IPS-20b (cell line): ENCODE data around the gene SAMD4A.

Source experiments
- H3K27ac ChIP-seq: one replicate; pipeline ENCODE4 v1.5.1; 2013; ENCODE audit warnings: low read length
- H3K27me3 ChIP-seq: 2 replicates; pipeline ENCODE4 v1.6.1; 2013; ENCODE audit warnings: mild to moderate bottlenecking, low read length, inconsistent platforms; ENCODE audit not compliant: insufficient read depth
- H3K36me3 ChIP-seq: 2 replicates; pipeline ENCODE4 v1.6.1; 2013; ENCODE audit warnings: low read depth, mild to moderate bottlenecking, inconsistent platforms, low read length, moderate library complexity; ENCODE audit not compliant: insufficient read depth
- H3K4me1 ChIP-seq: 2 replicates; pipeline ENCODE4 v1.6.1; 2013; ENCODE audit warnings: mild to moderate bottlenecking, control low read depth, inconsistent platforms, low read length, moderate library complexity; ENCODE audit not compliant: insufficient read depth
- H3K4me3 ChIP-seq: 2 replicates; pipeline ENCODE4 v1.5.1; 2013; ENCODE audit warnings: mild to moderate bottlenecking, low read length, inconsistent platforms
- H3K9ac ChIP-seq: 2 replicates; pipeline ENCODE4 v1.6.1; 2013; ENCODE audit warnings: low read depth, mild to moderate bottlenecking, inconsistent platforms, low read length, moderate library complexity
- H3K9me3 ChIP-seq: 2 replicates; pipeline ENCODE4 v1.6.1; 2013; ENCODE audit warnings: mild to moderate bottlenecking, low read depth, low read length, inconsistent platforms; ENCODE audit not compliant: insufficient read depth

SAMD4A gene

GRCh38 chr14:54548491-54548890, 18.4 kb upstream of the SAMD4A start:
- no peaks in the 10 kb centered on the region for H3K36me3 ChIP-seq
- no peaks in the 10 kb centered on the region for H3K9me3 ChIP-seq
- H3K9ac ChIP-seq = no peak overlapping the region
- H3K27me3 ChIP-seq = no peaks in the 10 kb centered on the region
- no peak overlapping the region for H3K4me3 ChIP-seq
- H3K4me1 ChIP-seq = no peaks in the 10 kb centered on the region
- no peak overlapping the region for H3K27ac ChIP-seq

- no peak overlapping the region for H3K27ac ChIP-seq
- no peaks in the 10 kb centered on the region for H3K9me3 ChIP-seq
- H3K36me3 ChIP-seq = no peaks in the 10 kb centered on the region
- no peaks in the 10 kb centered on the region for H3K4me1 ChIP-seq
- no peak overlapping the region for H3K4me3 ChIP-seq
- no peaks in the 10 kb centered on the region for H3K27me3 ChIP-seq
- H3K9ac ChIP-seq = no peak overlapping the region
These were observed 17.1 kb upstream of the SAMD4A start for GRCh38 chr14:54549862-54550261.

- H3K27me3 ChIP-seq = no peaks in the 10 kb centered on the region
These were observed 16.4 kb upstream of the SAMD4A start for GRCh38 chr14:54550514-54550913.

GRCh38 chr14:54554401-54554800, 12.5 kb upstream of the SAMD4A start:
- Histone ChIP-seq H3K27ac (no peak overlapping the region), H3K9me3 (no peaks in the 10 kb centered on the region), H3K4me3 (no peak overlapping the region), H3K4me1 (no peaks in the 10 kb centered on the region), H3K36me3 (no peaks in the 10 kb centered on the region), H3K9ac (no peak overlapping the region), H3K27me3 (no peaks in the 10 kb centered on the region)

More at GRCh38 chr14:54550514-54550913, 16.4 kb upstream of the SAMD4A start:
- Histone ChIP-seq H3K9me3 (no peaks in the 10 kb centered on the region), H3K36me3 (no peaks in the 10 kb centered on the region), H3K4me1 (no peaks in the 10 kb centered on the region), H3K27ac (no peak overlapping the region), H3K4me3 (no peak overlapping the region), H3K9ac (no peak overlapping the region)

GRCh38 chr14:54555651-54556050, 11.3 kb upstream of the SAMD4A start:
- H3K9me3 ChIP-seq = no peaks in the 10 kb centered on the region

GRCh38 chr14:54556535-54556934, 10.4 kb upstream of the SAMD4A start:
- Histone ChIP-seq H3K4me1 (no peaks in the 10 kb centered on the region), H3K9ac (no peak overlapping the region), H3K4me3 (no peak overlapping the region), H3K27me3 (no peaks in the 10 kb centered on the region), H3K9me3 (no peaks in the 10 kb centered on the region), H3K27ac (no peak overlapping the region), H3K36me3 (no peaks in the 10 kb centered on the region)

More at GRCh38 chr14:54555651-54556050, 11.3 kb upstream of the SAMD4A start:
- H3K36me3 ChIP-seq = no peaks in the 10 kb centered on the region
- H3K9ac ChIP-seq = no peak overlapping the region
- no peak overlapping the region for H3K27ac ChIP-seq
- H3K4me1 ChIP-seq = no peaks in the 10 kb centered on the region
- H3K27me3 ChIP-seq = no peaks in the 10 kb centered on the region
- H3K4me3 ChIP-seq = no peak overlapping the region

- no peaks in the 10 kb centered on the region for H3K36me3 ChIP-seq
- H3K4me3 ChIP-seq = no peak overlapping the region
- H3K4me1 ChIP-seq = peaks cover 7% of the 10 kb centered on the region; the same call in 1 of the 2 replicates
- peaks cover 41% of the 10 kb centered on the region for H3K27me3 ChIP-seq
- H3K9ac ChIP-seq = no peak overlapping the region
- H3K27ac ChIP-seq = no peak overlapping the region
- no peaks in the 10 kb centered on the region for H3K9me3 ChIP-seq
These were observed 4.6 kb upstream of the SAMD4A start for GRCh38 chr14:54562334-54562733.

GRCh38 chr14:54564071-54564867, 2.7 kb upstream of the SAMD4A start:
- peaks cover 59% of the 10 kb centered on the region for H3K27me3 ChIP-seq
- no peaks in the 10 kb centered on the region for H3K9me3 ChIP-seq
- H3K36me3 ChIP-seq = no peaks in the 10 kb centered on the region
- no peak overlapping the region for H3K27ac ChIP-seq
- peaks cover 10% of the 10 kb centered on the region for H3K4me1 ChIP-seq
- H3K4me3 ChIP-seq = peak overlapping the region; percentile 80
- no peak overlapping the region for H3K9ac ChIP-seq

GRCh38 chr14:54564868-54565784, 1.8 kb upstream of the SAMD4A start:
- Histone ChIP-seq H3K36me3 (no peaks in the 10 kb centered on the region), H3K9me3 (no peaks in the 10 kb centered on the region), H3K4me3 (peak overlapping the region; percentile 80), H3K27ac (no peak overlapping the region), H3K27me3 (peaks cover 68% of the 10 kb centered on the region), H3K9ac (peak overlapping the region; percentile 58; the same call in 1 of the 2 replicates), H3K4me1 (peaks cover 10% of the 10 kb centered on the region)

- Histone ChIP-seq H3K4me3 (peak overlapping the region; percentile 80), H3K27ac (no peak overlapping the region), H3K36me3 (no peaks in the 10 kb centered on the region), H3K4me1 (peaks cover 10% of the 10 kb centered on the region), H3K9me3 (no peaks in the 10 kb centered on the region), H3K27me3 (peaks cover 70% of the 10 kb centered on the region), H3K9ac (peak overlapping the region; percentile 59; the same call in 1 of the 2 replicates)
These were observed 1.0 kb upstream of the SAMD4A start for GRCh38 chr14:54565785-54566409.

GRCh38 chr14:54567224-54567638, 303 bp downstream of the SAMD4A start:
- peaks cover 10% of the 10 kb centered on the region for H3K4me1 ChIP-seq
- H3K4me3 ChIP-seq = peak overlapping the region; percentile 80
- H3K36me3 ChIP-seq = no peaks in the 10 kb centered on the region
- no peaks in the 10 kb centered on the region for H3K9me3 ChIP-seq
- peak overlapping the region; percentile 46; the same call in 1 of the 2 replicates for H3K9ac ChIP-seq
- H3K27me3 ChIP-seq = peaks cover 67% of the 10 kb centered on the region
- H3K27ac ChIP-seq = no peak overlapping the region
